Measurements from ENCODE around the gene NTF4.

DNA sequence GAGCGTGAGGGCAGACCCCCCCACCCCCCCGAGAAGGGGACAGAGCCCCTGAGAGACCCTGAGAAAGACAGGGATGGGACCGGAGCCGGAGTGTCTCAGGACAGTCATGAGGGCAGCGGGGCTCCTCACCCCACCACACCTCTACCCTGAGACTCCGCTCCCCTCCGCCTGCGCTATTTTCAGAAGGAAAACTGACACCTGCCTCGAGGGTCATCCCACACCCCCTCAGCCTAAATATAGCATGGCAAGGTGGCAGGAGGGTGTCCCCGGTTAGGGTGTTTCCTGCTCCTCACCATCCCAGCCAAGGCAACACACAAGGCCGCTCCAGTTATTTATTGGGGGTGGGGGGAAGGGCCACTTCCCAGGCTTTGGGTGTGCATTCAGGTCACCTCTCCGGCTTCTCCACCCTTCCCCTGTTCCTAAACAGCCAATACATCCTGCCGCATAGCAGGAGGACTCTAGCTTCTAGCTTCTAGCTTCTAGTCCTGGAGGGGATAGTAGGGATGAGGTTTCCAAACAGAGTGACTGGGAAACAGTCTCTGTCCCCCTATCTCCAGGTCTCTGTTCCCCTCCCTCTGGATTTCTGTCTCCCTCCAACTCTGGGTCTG is 1.4 kb upstream of the NTF4 start:
- TF ChIP-seq, protein P1, sequence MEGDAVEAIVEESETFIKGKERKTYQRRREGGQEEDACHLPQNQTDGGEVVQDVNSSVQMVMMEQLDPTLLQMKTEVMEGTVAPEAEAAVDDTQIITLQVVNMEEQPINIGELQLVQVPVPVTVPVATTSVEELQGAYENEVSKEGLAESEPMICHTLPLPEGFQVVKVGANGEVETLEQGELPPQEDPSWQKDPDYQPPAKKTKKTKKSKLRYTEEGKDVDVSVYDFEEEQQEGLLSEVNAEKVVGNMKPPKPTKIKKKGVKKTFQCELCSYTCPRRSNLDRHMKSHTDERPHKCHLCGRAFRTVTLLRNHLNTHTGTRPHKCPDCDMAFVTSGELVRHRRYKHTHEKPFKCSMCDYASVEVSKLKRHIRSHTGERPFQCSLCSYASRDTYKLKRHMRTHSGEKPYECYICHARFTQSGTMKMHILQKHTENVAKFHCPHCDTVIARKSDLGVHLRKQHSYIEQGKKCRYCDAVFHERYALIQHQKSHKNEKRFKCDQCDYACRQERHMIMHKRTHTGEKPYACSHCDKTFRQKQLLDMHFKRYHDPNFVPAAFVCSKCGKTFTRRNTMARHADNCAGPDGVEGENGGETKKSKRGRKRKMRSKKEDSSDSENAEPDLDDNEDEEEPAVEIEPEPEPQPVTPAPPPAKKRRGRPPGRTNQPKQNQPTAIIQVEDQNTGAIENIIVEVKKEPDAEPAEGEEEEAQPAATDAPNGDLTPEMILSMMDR (conservative IDR thresholded peaks at IDR 0.05): no peak
- no peak for TF ChIP-seq ZFX (IDR thresholded peaks at IDR 0.05)

All from C4-2B (cell line).